Measurements from ENCODE around the gene CEP131. TPM values are rescaled to one million over a fixed set of nuclear protein-coding genes. Genes with fewer than 3 reads are reported as not detected.

Gene CEP131
- polyA plus RNA-seq, 1 donor: 9.4 TPM

DNA sequence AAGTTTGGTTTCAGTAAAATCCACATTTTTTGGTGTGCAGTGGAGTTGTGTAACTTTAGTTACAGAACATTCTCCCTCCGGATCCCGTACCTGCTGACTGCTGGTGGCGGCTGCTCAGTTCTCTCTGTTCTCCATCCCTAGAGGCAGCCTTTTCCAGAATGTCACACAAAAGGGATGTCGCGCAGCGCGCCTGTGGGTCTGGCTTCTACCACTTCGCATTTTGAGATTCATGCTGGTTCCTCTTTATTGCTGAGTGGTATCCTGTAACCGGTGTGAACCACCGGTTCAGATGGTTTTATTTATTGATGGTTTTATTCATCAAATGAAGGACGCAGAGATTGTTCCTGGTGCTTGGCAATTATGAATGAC lies 981 bp upstream of the CEP131 start:
- DNase-seq (ENCODE audit: low read depth): no peak

DNA sequence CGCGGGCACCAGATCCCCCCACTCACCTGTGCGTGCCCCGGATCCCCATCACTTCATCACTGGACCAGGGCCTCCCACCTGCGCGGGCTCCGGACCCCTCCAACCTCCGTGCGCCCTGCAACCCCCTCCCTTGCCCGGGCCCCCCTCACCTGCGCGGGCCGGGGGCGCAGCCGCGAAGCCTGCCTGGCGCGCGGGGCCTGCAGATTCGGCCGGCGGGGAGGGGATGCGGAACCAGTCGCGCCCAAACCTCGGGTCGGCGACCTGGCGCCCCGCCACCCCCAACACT lies 202 bp downstream of the CEP131 start:
- no peak for DNase-seq (ENCODE audit: low read depth)

DNA sequence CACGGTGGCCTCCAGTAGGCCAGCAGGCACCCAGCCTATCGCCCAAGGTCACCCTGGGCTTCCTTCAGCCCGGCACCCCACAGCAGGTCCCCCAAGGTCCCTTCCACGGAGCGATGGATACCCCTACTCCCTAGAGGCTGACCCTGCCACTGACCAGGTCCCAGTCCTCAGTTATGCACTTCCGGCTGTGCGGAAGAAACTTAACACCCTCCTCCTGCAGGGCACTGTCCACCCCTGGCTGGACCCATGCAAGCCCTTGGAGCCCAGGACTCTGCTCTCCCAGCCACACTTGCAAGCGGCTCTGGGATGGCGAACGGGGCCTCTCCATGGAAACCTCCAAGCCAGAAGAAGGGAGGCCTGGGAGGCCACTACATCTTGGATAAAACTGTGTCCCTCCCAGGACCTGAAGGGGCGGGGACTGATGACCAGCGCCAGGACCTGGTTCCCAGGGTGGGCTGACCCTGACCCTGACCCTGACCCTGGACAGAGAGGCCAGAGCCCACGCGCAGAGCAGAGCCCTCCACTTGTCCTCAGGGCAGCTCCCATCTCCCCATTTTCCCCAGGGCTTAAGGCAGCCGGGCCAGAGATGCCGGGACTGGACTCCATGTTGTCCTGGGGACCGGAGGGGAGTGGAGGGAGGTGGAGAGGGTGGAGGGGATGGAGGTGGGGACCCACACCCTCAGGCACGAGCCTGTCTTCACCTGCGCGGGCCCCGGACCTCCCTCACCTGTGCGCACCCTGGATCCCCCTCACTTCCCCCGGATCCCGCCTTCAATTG lies 734 bp downstream of the CEP131 start:
- DNase-seq (ENCODE audit: low read depth): no peak

DNA sequence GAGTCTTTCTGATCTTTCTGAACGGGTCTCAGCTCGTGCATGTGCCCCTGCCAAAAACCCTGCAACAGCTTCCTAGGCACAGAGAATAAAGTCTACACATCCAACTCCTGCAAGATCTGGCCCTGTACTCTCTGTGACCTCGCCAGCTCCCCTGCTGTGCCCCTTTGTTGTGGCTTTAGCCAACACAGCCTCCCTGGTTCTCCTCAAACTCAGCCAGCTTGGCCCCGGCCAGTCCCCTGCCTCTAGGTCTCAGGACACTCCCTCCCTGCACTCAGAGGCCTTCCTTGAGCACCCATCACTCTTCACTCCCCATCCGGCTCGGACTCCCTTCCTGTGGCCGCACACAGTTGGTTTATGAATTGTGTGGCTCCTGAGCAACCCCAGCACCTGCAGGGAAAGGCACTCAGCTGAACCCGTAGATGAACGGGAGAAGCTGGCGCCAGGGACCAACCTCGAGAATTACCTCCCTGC lies 1.4 kb downstream of the CEP131 start:
- no peak for DNase-seq (ENCODE audit: low read depth)

DNA sequence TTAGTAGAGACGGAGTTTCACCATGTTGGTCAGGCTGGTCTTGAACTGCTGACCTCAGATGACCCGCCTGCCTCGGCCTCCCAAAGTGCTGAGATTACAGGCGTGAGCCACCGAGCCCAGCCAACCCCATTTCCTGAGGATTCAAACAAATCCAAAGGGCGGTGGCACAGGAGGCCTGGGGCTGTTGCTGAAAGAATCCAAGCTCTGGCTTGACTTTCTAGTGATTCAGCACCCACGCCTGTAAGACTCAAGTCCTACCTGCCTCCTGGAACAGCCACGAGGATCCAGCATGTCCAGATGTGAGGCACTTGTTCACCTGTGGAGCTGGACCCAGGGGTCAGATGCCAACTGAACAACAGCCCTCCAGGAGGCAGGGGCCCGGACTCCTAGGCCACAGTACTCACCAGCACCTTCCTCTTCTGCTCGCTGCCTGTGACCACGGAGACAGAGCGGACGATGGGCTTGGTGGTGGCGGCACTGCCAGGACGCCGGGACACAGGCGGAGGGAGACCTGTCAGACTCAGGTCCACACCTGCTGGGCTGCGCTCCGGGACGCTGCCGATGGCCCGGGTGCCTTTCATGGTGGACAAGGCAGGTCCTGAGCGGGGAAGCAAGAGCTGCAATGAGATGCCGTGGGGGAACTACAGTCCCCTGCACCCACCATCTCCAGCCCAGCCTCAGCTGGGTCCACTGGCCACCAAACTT lies 3.1 kb downstream of the CEP131 start:
- DNase-seq (ENCODE audit: low read depth): no peak

DNA sequence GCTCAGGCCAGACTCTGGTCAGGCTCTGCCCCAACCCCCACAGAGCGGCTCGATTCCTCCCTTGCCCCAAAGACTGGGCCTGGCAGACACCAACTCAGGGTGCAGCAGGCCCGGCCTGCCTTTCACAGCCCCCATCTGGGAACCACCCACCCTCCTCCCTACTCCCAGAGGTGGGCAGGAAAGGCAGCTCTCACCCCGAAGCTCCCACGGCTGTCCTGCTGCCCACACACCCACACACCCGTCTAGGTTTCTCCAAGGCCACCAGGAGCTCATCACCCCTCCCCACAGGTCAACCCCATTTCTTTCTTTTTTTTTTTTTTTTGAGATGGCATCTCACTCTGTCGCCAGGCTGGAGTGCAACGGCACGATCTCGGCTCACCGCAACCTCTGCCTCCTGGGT lies 3.8 kb downstream of the CEP131 start:
- DNase-seq (ENCODE audit: low read depth): no peak

DNA sequence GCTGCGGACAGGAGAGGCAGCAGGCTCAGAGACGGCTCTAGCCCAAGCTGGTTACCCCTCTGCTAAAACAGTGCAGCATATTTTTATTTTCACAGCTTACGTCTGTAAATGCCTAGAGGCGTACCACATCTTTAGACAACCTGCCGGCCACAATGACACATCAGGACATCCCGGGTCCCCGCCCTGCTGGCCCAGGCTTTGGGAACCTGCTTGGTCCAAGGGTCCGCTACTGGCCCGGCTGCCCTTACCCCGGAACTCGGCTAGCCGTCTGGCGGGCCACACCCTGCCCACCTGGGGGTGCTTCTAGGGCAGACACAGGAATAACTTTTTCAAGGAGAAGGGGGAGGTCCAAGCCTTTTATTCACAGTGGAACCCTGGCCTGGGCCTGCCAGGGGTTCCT lies 4.3 kb downstream of the CEP131 start:
- DNase-seq (ENCODE audit: low read depth): no peak

DNA sequence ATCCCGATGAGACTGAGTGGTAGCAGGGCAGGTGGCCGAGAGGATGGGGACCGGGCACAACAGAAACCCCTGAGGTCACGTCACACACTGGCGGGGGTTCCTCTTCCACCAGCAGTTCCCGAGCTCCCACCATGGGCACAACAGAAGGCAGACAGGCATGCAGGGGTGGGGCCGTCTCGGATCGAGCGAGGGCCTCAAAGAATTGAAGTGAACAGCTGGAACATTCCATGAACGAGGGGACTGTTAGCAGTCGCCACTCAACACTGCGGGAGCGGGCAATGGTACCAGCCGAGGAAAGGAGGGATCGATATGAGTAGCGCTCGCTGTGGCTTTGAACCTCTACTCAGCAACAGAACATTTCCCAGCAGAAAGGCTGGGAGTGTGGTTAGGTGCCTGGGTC lies 5.3 kb downstream of the CEP131 start:
- no peak for DNase-seq (ENCODE audit: low read depth)

DNA sequence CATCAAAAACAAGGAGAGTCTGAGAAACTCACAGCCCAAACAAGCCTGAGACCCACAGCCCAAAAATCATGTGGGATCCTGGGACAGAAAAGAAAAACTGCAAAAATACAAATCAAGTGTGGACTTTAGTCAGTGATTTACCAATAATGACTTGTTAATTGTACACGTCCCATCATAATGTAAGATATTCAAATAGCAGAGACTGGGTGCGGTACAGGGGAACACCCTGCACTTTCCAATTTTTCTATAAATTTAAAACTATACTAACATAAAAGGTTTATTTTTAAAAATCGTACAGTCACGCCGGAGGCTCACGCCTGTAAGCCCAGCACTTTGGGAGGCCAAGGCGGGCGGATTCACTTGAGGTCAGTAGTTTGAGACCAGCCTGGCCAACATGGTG lies 8.8 kb downstream of the CEP131 start:
- no peak for DNase-seq (ENCODE audit: low read depth)

DNA sequence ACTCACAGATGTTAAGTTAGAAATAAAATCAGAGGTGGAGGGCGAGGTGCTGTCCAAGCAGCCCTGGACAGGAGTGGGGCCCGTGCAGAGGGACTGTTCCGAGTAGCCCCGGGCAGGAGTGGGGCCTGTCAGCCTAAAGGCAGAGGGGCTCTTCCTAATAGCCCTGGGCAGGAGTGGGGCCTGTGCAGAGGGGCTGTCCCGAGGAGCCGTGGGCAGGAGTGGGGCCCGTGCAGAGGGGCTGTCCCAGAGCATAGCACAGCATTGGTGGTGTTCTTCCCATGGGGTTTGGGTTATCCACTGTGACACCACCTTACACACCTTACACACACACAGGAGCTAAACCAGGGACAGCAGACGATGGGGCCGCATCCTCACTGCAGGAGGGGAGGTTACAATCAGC lies 10.4 kb downstream of the CEP131 start:
- DNase-seq (ENCODE audit: low read depth): no peak

DNA sequence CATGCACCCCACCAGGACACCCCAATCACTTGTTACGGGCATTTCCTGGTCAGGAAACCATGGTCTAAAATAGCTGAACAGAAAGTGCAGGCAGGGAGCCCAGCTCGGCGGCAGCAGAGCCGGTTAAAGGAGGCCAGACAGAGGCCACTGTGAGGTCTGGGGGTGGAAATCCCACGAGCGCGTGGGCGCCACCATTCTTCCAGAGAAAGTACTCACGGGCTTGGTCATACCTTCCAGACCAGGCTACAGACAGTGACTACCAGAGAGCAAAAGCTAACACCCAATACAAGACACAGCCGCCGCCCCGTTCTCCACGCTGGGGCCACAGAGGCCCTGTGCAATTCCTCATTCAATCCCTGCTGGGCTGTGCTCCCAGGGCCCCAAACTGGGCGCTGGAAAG lies 11.9 kb downstream of the CEP131 start:
- DNase-seq (ENCODE audit: low read depth): no peak

DNA sequence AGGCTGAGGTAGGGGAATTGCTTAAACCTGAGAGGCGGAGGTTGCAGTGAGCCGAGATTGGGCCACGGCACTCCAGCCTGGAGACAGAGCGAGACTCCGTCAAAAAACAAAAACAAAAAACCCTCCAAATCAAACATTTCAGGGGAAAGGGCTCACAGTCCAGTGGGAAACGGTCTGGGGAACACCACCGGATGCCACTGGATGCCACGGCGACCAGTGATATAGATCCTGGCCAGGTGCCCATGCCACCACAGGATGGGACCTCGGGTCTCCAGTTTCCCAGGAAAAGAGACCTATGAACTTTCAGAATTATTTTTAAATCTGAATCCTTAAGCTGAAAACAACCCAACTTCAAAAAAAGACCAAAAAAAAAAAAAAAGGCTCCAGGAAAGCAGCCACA lies 12.3 kb downstream of the CEP131 start:
- DNase-seq (ENCODE audit: low read depth): no peak

DNA sequence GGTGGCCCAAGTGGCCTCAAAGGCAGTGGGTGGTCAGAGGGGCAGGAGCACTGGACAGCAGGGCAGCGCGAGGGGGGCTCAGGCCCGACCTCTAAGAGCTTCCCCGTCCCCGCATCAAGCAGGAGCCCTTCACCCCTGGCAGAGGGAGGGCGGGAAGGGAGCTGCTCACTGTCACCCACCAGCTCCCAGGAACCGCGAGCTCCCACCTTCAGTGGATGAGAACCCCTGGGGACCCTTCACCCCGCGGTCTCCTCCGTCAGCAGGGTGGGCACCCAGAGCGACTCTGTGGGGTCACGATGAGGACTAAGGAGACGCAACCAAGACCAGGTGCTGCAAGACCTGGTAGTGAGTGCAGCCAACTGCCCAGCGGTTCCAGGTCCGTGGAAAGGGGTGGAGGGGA lies 13.6 kb downstream of the CEP131 start:
- no peak for DNase-seq (ENCODE audit: low read depth)

DNA sequence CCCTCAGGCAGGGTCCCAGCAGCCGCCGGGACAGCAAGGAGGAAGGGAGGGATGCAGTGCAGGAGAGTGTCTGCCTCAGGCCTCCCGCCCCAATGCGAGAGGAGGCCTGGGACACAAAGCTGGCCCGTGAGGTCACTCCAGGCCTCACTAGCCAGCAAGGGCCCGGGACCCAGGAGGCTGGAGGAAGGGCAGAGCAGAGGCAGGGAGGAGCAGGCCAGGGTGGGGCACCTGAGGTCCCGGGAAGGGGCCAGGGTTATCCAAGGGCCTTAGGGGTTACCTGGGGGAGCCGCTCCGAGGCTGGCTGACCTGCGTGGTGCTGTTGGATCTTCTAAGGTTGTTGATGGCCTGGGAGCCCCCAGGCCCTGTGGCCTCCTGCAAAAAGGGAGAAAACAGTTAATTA lies 14.1 kb downstream of the CEP131 start:
- no peak for DNase-seq (ENCODE audit: low read depth)

DNA sequence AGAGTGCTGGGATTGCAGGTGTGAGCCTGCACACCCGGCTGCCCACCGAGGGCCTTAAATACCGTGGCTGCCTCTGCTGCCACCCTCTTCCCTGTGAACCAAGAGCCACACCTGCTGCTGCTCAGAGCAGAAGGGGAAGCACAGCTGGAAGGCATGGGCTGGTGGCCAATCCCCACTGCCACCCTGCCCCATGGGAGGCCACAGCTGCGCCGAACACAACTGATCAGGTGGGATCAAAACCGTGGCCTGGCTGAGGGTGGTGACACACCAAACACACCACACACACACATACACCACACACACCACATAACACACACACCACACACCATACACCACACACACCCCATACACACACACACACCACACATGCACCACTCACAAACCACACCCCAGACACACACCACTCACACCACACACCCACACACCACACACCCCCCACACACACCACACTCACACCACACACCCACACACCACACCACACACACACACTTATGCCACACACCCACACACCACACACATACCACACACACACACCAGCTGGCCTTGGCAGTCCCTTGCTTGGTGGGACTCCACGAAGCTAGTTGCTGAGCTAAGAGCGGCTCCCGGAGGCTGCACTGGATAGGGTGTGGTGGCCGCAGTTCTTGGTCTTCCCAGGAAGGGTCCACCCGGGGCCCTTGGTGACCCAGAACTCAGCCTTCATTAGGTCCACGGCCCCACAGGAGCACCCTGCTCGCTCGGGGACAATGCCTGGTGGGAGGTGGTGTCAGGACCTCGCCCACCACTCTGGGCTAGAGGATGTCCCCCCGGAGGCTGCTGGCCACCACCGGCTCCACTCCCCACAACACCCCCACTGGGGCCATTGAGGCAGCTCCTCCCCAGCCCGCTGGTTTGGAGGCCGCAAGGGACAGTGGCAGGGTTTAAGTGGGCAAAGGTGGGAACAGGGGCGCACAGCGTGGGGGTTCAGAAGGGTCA lies 14.9 kb downstream of the CEP131 start:
- DNase-seq (ENCODE audit: low read depth): no peak

DNA sequence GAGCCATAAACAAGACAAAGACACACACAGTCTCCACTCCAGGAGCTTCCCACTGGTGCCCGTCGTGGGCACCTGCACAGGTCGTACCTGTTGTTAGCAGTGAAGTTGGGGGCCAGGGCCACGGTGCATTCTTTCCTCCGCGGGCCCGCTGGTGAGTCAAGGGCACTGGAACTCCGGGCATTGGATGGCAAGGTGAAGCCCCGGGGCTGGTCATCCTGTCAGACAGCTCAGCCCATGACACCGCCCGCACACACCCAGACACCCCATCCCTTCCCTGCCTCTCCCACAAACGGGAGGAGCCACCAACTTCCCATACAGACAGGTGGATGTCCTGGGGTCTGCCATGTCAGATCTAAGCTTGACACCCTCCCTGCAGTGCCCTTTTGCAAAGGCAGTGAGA lies 16.1 kb downstream of the CEP131 start:
- DNase-seq (ENCODE audit: low read depth): no peak

DNA sequence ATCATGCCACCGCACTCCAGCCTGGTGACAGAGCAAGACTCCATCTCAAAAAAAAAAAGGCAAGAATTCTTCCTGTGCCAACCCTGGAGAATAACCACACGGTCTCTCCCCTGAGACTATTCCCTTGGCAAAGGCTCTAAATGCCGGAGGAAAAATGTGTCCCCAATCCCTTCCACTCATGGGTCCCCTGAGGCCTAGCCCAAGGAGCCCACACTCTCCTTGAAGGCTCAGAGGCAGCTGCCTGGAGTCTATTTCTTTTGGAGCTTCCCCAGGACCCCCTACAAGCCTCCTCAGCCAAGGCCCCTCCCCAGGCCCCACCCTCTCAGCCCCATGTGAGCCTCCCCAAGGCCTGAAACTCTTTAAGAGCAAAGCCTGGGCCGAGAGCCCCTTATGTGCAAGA lies 16.6 kb downstream of the CEP131 start:
- DNase-seq (ENCODE audit: low read depth): no peak

DNA sequence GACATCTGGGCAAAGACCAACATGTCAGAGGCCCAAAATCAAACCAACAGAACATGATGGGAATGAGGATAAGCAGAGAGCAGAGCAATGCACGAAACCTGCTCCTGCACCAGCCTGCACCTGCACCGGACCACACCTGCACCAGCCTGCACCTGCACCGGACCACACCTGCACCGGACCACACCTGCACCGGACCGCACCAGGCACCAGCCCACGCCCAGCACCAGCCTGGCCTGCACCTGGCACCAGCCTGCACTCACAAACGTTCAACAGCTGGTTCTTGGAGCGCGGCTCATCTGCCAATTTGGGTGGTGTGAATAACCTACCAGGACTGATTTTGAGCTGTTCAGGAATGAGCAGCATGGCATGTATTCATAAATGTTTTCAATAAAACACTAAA lies 18.2 kb downstream of the CEP131 start:
- no peak for DNase-seq (ENCODE audit: low read depth)

DNA sequence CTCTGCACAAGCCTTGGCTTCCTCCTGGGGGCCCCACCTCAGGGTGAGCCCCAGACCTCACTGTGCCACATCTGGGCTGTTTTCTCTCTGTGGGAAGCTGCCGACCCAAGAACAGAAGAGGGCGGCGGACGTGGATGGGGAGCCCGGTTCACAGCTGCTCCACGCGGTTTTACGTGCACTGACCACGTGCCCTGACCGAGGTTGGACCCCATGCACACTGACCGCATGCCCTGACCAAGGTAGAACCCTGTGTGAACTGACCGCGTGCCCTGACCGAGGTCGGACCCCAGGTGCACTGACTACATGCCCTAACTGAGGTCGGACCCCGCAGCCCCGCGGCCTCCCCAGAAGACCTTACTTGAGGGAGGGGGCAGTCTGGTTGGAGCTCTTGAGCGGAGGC lies 19.6 kb downstream of the CEP131 start:
- DNase-seq (ENCODE audit: low read depth): no peak

DNA sequence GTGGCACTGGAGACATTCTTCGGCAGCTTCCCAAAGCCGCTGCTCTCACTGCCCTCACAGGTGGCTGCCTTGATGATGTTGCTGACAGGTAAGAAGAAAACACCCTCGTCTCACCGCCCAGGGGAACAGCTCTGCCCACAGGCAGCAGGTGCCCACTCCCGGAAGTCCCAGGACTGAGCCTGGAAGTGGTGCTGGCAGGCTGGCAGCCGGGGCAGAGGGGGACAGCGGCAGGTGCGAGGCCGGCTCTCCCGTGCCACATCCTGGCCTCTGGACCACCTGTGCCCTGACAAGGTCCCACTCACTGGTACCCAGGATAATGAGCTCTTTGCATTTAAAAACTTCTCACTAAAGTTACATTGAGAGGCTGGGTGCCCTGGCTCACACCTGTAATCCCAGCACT lies 20.4 kb downstream of the CEP131 start:
- no peak for DNase-seq (ENCODE audit: low read depth)

DNA sequence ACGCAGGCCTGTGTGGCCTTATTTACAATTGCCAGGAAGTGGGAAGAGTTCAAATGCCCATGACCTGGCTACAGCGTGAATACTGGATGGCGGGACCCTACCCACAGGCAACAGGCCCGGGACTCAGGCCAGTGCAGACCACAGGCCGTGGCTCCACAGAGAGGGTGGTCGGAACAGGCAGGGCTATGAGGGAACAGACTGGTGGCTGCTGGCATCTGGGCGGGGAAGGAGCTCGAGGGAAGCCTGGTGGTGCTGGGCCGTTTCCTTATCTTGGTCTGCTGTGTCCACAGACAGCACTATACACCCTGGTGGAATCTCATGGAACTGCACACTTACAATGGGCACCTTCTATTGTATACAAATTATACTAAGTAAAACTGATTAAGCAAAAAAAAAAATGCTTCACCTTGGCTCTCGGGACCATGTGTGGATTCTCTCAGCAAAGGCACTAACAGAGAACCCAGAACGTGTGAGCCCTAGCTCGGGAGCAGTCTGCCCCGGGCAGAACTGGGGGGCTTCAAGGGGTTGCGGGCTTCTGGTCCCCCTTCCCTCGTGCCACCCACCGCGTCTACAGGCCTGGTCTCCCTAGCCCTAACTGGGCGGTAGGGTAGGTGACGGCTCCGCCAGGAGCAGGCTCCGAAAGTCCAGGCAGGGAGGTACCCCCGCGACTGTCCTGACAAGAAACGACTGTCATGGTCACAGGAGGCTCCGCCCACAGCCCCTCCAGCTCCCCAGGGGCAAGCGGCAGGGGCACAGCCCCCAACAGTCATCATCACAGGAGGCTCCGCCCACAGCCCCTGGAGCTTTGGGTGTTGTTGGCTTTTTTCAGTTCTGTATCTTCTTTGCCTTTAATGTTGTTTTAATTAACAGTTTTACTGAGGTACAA lies 21.8 kb downstream of the CEP131 start:
- peak; percentile 45 for DNase-seq (ENCODE audit: low read depth)

DNA sequence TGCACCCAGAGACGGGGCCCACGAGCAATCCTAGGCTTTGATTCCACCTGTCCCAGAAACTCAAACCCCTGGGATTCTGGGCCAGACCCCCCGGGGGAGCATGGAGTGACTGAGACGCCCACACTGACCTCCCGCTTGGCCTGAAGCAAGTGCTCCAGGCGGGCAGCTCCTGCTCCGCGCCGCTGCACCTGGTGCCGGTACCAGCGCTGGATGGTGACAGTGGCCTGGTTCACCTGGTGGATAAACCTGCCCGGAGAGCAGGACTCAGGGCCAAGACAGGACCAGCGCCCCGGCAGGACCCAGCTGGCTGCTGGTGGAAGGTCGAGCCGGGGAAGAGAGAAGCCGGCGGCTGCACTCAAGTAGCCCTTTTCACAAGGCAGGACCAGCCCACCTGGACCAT lies 22.6 kb downstream of the CEP131 start:
- DNase-seq (ENCODE audit: low read depth): no peak
